Activated CD8-positive, alpha-beta T cell treated with anti-CD3 and anti-CD28 coated beads for 36 hours (primary cell): Measurements from ENCODE around the gene ATP5F1A. TPM values are rescaled to one million over a fixed set of nuclear protein-coding genes. Genes with fewer than 3 reads are reported as not detected.

ENCODE experiments used
- ATAC-seq: fragments of 200-7000 bp; cut with Tn5 transposase; one replicate; pipeline ENCODE4 v1.10.0; 2021; ENCODE audit warnings: mild to moderate bottlenecking, moderate library complexity
- CTCF ChIA-PET: fragments of 350-600 bp; sonication (Branson Sonifier 250); formaldehyde crosslinking; loops from one replicate; lab custom pipeline; 2021; ENCODE audit warnings: antibody characterized with exemption; lab: Charles Lee
- POLR2A ChIA-PET: fragments of 350-600 bp; sonication (Branson Sonifier 250); formaldehyde crosslinking; loops from one replicate; lab custom pipeline; 2021; ENCODE audit warnings: antibody characterized with exemption; lab: Charles Lee
- DNase-seq: peaks from one replicate; pipeline ENCODE4 v3.0.0-alpha.2; 2020
- H3K27ac Mint-ChIP-seq: one replicate; pipeline ENCODE4 v1.8.0; 2021; ENCODE audit warnings: mild to moderate bottlenecking, mixed read lengths
- H3K27me3 Mint-ChIP-seq: one replicate; pipeline ENCODE4 v1.8.0; 2021; ENCODE audit warnings: mixed read lengths
- H3K36me3 Mint-ChIP-seq: one replicate; pipeline ENCODE4 v1.8.0; 2021; ENCODE audit warnings: low read depth, mixed read lengths
- H3K4me1 Mint-ChIP-seq: one replicate; pipeline ENCODE4 v1.8.0; 2021; ENCODE audit warnings: low read depth, mixed read lengths
- H3K4me3 Mint-ChIP-seq: one replicate; pipeline ENCODE4 v1.8.0; 2021; ENCODE audit warnings: mild to moderate bottlenecking, moderate library complexity, mixed read lengths
- H3K9me3 Mint-ChIP-seq: one replicate; pipeline ENCODE4 v1.8.0; 2021; ENCODE audit warnings: mixed read lengths
- intact Hi-C: fragments of 100-400 bp; cut with micrococcal nuclease; formaldehyde crosslinking; loops from one replicate; pipeline ENCODE4 v1.10.0; 2022
- total RNA-seq, 2 experiments: library from RNA; stranded (reverse); gene quantifications; one replicate each; pipeline ENCODE4 v1.2.3, GENCODE V29; 2021
- TF ChIP-seq, protein P1 (sequence below): fragments of 200-600 bp; IDR thresholded peaks from one replicate; pipeline ENCODE4 v1.8.0; 2022; ENCODE audit warnings: antibody characterized with exemption, mild to moderate bottlenecking

Gene ATP5F1A
- total RNA-seq, 2 experiments from 2014 or later: 476 to 489 TPM

GRCh38 chr18:46037512-46038305 lies 60.4 kb downstream of the ATP5F1A start:
- no peak overlapping the region for H3K27ac Mint-ChIP-seq
- ATAC-seq (no peak), DNase-seq (no peak)
- CTCF ChIA-PET: no interaction called here
- H3K9me3 Mint-ChIP-seq: no peaks in the 10 kb centered on the region
- H3K36me3 Mint-ChIP-seq: peaks cover 13% of the 10 kb centered on the region
- intact Hi-C loops: no loop called here
- H3K4me1 Mint-ChIP-seq: peaks cover 33% of the 10 kb centered on the region
- no peak overlapping the region for H3K4me3 Mint-ChIP-seq
- POLR2A ChIA-PET: no interaction called here
- no peaks in the 10 kb centered on the region for H3K27me3 Mint-ChIP-seq
- TF ChIP-seq, protein P1, sequence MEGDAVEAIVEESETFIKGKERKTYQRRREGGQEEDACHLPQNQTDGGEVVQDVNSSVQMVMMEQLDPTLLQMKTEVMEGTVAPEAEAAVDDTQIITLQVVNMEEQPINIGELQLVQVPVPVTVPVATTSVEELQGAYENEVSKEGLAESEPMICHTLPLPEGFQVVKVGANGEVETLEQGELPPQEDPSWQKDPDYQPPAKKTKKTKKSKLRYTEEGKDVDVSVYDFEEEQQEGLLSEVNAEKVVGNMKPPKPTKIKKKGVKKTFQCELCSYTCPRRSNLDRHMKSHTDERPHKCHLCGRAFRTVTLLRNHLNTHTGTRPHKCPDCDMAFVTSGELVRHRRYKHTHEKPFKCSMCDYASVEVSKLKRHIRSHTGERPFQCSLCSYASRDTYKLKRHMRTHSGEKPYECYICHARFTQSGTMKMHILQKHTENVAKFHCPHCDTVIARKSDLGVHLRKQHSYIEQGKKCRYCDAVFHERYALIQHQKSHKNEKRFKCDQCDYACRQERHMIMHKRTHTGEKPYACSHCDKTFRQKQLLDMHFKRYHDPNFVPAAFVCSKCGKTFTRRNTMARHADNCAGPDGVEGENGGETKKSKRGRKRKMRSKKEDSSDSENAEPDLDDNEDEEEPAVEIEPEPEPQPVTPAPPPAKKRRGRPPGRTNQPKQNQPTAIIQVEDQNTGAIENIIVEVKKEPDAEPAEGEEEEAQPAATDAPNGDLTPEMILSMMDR: no peak

GRCh38 chr18:46035696-46036680 lies 62.1 kb downstream of the ATP5F1A start:
- DNase-seq (no peak), ATAC-seq (no peak)
- POLR2A ChIA-PET: no interaction called here
- Mint-ChIP-seq H3K36me3 (peaks cover 16% of the 10 kb centered on the region), H3K9me3 (no peaks in the 10 kb centered on the region), H3K27me3 (no peaks in the 10 kb centered on the region), H3K27ac (no peak overlapping the region), H3K4me1 (peaks cover 20% of the 10 kb centered on the region), H3K4me3 (no peak overlapping the region)
- CTCF ChIA-PET: interaction anchor here (0.6 to 2.6 kb wide), 3 partner anchors 19 to 87 kb away, joined by 3 to 11 read pairs (median 4); no protein-coding TSS in a partner anchor
- TF ChIP-seq, protein P1: no peak
- intact Hi-C loops: no loop called here

- no peak overlapping the region for H3K27ac Mint-ChIP-seq
- ChIA-PET CTCF (interaction anchor here (1.0 to 2.6 kb wide), 3 partner anchors 38 to 154 kb away, joined by 3 to 11 read pairs (median 6); no protein-coding TSS in a partner anchor), POLR2A (interaction anchor here (1.4 kb wide), 1 partner anchor 63 kb away, joined by 3 read pairs; no protein-coding TSS in a partner anchor)
- intact Hi-C loops: no loop called here
- TF ChIP-seq, protein P1: no peak
- DNase-seq (no peak), ATAC-seq (no peak)
- peaks cover 5% of the 10 kb centered on the region for H3K4me1 Mint-ChIP-seq
- H3K36me3 Mint-ChIP-seq: peaks cover 9% of the 10 kb centered on the region
- H3K27me3 Mint-ChIP-seq: no peaks in the 10 kb centered on the region
- H3K4me3 Mint-ChIP-seq: no peak overlapping the region
- no peaks in the 10 kb centered on the region for H3K9me3 Mint-ChIP-seq
These were observed 63.9 kb downstream of the ATP5F1A start for GRCh38 chr18:46034230-46034629.

DNA sequence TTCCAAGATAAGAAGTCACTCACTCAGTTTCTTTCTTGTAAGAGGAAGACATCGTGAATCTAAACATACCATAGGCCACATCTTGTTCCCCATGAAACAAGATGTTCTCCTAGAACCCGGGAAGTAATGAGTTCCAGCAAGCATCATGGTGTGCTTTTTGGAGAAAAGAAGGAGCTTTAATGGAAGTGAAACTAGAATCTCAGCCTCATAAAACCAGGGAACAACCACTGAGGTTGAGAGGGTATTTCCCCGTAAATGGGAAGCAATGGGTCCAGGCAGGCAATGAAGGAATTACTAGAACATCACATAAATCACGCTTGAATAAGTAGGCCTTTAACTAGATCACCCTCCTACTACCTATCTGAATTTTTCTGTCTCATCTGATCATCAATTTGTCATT lies 66.4 kb downstream of the ATP5F1A start:
- TF ChIP-seq, protein P1: no peak
- peaks cover 11% of the 10 kb centered on the region for H3K4me1 Mint-ChIP-seq
- POLR2A ChIA-PET: no interaction called here
- H3K27me3 Mint-ChIP-seq: peaks cover 4% of the 10 kb centered on the region
- no peak overlapping the region for H3K27ac Mint-ChIP-seq
- no peak for ATAC-seq
- H3K4me3 Mint-ChIP-seq: no peak overlapping the region
- DNase-seq: no peak
- intact Hi-C loops: no loop called here
- no peaks in the 10 kb centered on the region for H3K9me3 Mint-ChIP-seq
- CTCF ChIA-PET: interaction anchor here (1.4 kb wide), 1 partner anchor 42 kb away, joined by 3 read pairs; no protein-coding TSS in a partner anchor
- peaks cover 10% of the 10 kb centered on the region for H3K36me3 Mint-ChIP-seq

Other genes with a start within 250 kb of the ATP5F1A start
- 10 to 100 TPM; 15.3 to 19.0 TPM for gene EPG5, start 131.0 kb downstream of the ATP5F1A start, total RNA-seq
- gene PSTPIP2, start 26.0 kb downstream of the ATP5F1A start, total RNA-seq: 10 to 100 TPM; 17.8 TPM
- 10 to 100 TPM; 57.9 to 61.0 TPM for gene HAUS1, start 6.1 kb upstream of the ATP5F1A start, total RNA-seq